Hippocampal formation (tissue), 2 donors: ENCODE results near the gene TSPYL4.
"Not testable (repeated sequence)": the region's sequence is repeated elsewhere in the genome, so short reads cannot be mapped to it uniquely, and the experiment has no call there.

Experiments used
- DNase-seq, 2 donors: peaks; one replicate each; lab custom pipeline; 2025; lab: John Stamatoyannopoulos, UW

The TSPYL4 gene

GRCh38 chr6:116253505-116254296 lies at the start of gene TSPYL4:
TSPYL4 (minus strand) TSS chr6:116254075; CDS start chr6:116254008, 67 bp downstream.
- peak; percentile 88 to 96 for DNase-seq

DNA sequence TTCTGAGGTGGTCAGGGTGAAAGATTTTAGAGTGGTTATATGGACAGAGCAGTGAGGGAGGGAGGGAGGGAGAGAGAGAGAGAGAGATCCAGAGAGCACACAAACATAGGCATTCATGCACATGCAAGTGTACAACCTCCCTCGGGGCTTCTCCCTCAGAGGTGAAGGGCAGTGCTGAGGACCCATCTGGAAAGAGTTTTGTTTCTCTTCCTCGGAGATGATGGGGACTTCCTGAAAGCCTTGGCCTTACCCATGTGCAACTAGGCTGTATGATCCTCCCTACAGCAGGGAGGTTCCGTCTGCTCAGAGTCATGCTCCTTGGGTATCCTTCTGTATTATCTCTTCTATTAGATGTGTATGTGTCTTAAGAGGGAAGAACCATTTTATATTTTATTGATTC lies 47.2 kb upstream of the TSPYL4 start:
- no peak for DNase-seq

GRCh38 chr6:116300566-116300965 lies 46.7 kb upstream of the TSPYL4 start:
- no peak for DNase-seq

- no peak for DNase-seq
These were observed 45.1 kb upstream of the TSPYL4 start for GRCh38 chr6:116298973-116299372.

- DNase-seq, result no peak
These were observed 44.4 kb upstream of the TSPYL4 start for GRCh38 chr6:116298273-116298672.

- no peak for DNase-seq
These were observed 38.7 kb upstream of the TSPYL4 start for GRCh38 chr6:116292553-116292952.

DNA sequence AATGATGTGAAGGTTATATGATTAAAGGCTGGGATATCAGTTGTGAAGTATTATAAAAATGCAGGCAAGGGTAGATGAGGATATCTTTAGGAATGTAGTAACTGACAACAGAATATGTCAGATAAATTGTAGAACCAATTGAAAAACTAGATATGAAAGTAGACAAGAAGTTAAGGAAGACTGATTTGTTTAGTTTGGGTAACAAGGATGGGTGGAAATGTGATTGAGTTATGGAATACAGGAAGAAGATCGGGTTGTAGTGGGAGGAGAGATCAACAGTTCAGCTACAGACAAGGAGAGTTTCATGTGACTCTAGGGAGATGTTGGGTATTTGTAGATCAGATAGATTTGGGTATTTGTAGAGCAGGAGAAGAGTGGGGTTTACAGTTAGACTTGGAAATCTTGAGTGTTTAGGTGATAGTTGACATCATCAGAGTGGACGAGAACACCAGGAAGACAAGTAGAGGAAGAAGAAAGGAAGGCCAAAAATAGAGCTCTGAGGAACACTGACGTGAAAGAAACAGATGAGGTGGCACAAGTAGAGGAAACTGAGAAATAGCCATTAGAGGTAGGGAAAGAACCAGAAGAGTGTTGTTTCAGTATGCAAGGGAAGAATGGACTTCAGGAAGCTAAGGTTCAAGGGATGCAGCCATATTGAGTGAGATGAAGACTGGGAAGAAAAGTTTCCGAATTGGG lies 38.0 kb upstream of the TSPYL4 start:
- no peak for DNase-seq

DNA sequence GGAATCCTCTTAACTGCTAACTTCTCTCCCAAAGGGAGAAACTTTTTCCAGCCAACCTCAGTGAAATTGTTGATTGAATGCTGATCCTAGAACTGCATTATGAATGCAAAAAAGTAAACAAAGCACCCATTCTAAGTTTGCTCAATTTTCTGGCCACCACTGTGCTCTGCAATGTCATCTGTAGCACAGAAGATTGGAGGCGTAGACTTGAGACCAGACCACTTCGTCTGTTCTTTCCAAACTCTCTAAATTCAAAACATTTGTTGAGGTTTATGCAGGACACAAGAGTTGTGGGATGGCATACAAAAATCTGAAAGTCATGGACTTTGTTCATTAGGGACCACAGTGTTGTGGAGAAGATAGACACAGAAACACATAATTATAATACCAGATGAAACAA lies 36.9 kb upstream of the TSPYL4 start:
- no peak for DNase-seq

- no peak for DNase-seq
These were observed 36.0 kb upstream of the TSPYL4 start for GRCh38 chr6:116289876-116290275.

DNA sequence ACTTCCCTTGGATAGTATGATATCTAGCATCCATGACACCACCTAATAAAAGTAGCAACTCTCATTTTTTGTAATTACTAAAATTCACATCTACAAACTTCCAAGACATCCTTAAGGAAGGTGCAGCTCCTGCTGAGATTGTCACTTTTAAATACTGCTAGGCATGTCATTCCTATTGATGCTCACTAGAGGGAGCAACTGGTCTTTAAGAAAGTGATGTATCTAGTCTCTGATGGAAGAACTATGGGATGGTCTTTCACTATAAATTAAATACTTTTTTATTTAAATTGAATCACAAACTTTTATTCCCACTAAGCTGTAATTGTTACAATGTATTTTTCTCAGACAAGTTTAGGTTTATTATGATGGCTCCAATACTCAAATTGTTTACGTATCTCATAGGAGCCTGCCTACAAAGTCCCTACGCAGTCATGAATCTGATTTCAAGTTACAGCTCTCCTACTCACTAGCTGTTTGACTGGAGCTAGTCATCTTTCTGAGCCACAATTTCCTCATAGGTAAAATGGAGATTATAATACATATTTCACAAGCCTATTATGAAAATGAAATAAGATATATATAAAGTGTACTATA lies 33.9 kb upstream of the TSPYL4 start:
- DNase-seq, result peak in 1 of 2 donors; percentile 83

DNA sequence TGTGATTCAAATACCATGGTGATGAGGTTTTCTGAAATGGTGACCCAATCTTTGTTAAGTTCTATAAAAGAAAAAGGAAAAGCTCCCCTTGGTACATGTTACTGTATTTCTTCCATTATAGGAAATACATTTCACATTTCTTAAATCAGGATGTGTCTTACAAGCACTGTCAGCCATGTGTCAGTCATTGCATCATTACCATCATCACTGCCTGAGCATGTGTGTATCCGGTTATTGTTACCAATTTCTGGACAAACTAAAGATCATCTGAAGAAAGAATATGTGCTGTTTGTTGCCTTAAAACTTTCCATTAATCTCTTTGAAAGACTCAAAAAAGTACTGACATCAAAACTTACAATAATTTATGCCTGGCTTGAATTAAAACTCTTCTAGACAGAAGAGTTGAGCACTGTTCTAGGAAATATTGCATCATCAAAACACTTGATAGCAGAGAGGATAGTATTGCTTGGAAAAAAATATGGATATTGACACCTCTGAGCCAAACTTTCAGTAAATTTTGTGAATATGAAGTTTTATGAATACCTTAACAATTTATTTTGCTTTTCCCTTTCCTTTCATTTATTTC lies 33.0 kb upstream of the TSPYL4 start:
- no peak for DNase-seq

DNA sequence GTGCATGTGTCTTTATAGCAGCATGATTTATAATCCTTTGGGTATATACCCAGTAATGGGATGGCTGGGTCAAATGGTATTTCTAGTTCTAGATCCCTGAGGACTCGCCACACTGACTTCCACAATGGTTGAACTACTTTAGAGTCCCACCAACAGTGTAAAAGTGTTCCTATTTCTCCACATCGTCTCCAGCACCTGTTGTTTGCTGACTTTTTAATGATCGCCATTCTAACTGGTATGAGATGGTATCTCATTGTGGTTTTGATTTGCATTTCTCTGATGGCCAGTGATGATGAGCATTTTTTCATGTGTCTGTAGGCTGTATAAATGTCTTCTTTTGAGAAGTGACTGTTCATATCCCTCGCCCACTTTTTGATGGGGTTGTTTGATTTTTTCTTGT lies 31.1 kb upstream of the TSPYL4 start:
- not testable (repeated sequence) for DNase-seq

- no peak for DNase-seq
These were observed 29.3 kb upstream of the TSPYL4 start for GRCh38 chr6:116283191-116283590.

DNA sequence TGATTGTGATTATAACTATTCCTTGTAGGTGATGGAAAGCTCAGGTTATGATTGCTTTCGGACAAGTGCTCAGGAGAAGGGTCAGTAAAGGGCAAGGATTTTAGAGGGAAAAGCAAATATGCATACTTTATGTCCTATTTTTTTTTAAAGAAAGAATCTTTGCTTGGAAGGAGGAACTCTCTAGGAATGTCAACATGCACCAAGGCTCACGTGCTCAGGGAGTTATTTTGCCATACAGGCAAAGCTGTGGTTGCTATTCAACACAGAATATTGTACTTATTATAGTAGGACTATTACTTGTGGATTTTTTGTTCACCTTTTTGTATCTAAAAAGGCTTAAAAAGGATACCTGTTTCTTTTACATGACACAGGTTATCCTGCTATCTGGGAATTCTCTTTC lies 28.8 kb upstream of the TSPYL4 start:
- no peak for DNase-seq

- no peak for DNase-seq
These were observed 27.1 kb upstream of the TSPYL4 start for GRCh38 chr6:116280933-116281316.

GRCh38 chr6:116280161-116280932 lies 26.5 kb upstream of the TSPYL4 start:
- peak in 1 of 2 donors; percentile 60 for DNase-seq

DNA sequence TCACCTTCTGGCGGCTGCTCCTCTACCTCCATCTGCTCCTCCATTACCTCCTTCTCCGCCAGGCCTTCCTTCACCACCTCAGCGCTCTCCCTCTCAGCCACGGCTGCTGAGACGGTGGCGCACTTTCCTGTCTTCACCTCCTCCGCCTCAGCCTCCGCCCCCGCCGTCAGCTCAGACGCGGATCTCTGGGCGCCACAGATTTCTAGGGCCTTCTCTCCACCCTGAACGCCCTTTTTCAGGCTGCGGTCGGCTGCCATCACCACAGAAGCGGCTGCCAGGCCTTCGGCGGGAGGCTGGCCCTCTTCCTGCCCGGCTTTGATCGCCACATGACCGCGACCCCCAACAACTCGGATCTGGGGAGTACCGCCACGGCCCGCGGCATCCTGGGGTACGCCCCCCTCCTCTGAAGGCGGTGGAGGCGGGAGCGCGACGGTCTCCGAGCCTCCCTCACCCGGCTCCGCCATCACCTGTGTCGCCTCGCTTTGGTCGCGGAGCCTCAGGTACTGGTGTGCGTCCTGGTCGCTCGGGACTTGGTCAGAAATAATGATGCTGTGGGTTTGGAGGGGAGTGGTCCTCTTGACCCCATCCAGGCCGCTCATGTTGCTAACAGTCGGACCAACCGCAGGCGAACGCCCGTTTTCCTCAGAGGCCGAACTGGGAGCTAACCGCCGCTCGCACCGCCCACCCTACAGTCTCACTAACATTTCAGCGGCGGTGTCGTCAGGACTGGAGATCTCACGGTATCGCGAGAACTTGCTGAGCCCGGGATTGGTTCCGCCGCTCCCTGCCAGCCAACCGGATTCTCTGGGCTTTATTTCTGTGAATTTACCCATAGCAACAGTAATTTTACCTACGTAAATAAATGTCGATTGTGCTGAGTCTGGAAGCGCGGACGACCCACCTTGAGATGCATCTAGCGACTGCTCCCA lies 25.6 kb upstream of the TSPYL4 start, which contains the start of gene TSPYL1:
TSS of gene TSPYL1 (minus strand) at position 699 of the 929 bp plus-strand sequence. CDS start at position 599, 100 bp downstream.
- DNase-seq, result peak; percentile 91 to 98

- no peak for DNase-seq
These were observed 25.0 kb upstream of the TSPYL4 start for GRCh38 chr6:116278854-116279231.

DNA sequence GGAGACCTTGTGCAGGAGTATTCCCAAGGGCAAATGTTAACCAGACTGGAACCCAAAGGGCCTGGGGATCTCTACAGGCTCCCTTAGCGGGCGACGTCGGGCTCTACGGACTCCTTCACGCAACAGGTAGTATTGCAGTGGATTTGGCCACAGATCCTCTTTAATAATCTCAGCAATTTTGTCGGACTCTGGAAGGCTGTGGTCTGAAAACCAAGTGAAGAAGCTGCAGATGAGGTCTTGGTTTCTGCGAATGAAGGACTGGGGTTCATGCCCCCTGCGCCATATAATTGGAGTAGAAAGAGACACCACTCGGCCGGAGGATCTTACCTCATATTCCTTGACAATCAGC lies 24.6 kb upstream of the TSPYL4 start:
- no peak for DNase-seq

DNA sequence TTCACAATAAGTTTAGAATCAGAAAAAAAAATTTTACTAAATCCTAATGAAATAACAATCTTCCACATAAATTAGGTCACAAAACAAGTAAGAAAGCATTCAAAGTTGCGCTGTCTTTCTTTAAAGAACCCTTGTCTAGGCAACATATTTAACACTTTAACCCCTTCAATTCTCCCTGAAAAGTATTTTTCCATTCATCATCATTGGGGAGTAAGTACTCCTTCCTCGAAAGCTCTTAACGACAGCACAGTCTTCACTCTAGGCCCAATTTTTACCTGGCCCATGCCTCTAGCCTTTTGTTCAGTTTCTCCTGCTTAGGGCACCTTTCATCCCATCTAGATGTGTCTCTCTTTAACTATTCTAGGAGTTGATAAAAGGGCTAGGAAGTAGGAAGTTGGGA lies 23.2 kb upstream of the TSPYL4 start:
- DNase-seq, result no peak
